ENCODE data around the gene PDIA6.

DNA sequence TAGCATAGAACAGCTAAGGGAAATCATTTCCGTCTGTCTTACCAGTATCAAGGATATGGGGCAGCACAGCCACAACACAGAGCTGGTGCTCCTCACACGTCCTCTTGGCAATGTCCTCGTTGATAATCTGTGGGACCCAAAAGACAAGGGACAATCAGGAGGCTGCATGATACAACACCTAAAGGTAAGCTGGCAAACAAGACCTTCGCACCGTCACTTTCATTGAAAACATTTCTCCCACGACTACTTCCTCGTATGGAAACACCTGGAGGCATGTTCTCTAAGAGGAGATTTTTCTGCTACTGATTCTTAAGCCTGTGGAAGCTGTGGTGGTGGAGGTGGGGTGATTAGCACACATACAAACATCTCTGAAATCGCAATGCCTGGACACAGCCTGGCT lies 23.7 kb downstream of the PDIA6 start:
- TF ChIP-seq, protein P1, sequence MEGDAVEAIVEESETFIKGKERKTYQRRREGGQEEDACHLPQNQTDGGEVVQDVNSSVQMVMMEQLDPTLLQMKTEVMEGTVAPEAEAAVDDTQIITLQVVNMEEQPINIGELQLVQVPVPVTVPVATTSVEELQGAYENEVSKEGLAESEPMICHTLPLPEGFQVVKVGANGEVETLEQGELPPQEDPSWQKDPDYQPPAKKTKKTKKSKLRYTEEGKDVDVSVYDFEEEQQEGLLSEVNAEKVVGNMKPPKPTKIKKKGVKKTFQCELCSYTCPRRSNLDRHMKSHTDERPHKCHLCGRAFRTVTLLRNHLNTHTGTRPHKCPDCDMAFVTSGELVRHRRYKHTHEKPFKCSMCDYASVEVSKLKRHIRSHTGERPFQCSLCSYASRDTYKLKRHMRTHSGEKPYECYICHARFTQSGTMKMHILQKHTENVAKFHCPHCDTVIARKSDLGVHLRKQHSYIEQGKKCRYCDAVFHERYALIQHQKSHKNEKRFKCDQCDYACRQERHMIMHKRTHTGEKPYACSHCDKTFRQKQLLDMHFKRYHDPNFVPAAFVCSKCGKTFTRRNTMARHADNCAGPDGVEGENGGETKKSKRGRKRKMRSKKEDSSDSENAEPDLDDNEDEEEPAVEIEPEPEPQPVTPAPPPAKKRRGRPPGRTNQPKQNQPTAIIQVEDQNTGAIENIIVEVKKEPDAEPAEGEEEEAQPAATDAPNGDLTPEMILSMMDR (conservative IDR thresholded peaks at IDR 0.05; ENCODE audit: low read depth, low read length): no peak
- no peak for TF ChIP-seq EZH2 (IDR thresholded peaks at IDR 0.05; ENCODE audit: borderline replicate concordance, low read depth, low read length, poor library complexity, severe bottlenecking)

Measured in A673 (cell line).